OCI-LY7 (cell line): Measurements from ENCODE around the gene LRRC28. TPM values are rescaled to one million over a fixed set of nuclear protein-coding genes. Genes with fewer than 3 reads are reported as not detected.
"Not testable (repeated sequence)": the region's sequence is repeated elsewhere in the genome, so short reads cannot be mapped to it uniquely, and the experiment has no call there.

ENCODE experiments used
- BruUV-seq: library from RNA; stranded (reverse); fragments of 400-500 nt; replicated peaks from 2 replicates; lab custom pipeline; 2021; lab: Mats Ljungman, UMichigan
- CTCF ChIA-PET: fragments of 300-600 bp; sonication (Branson Sonifier 250); formaldehyde crosslinking; loops from one replicate; lab custom pipeline; 2022; ENCODE audit warnings: antibody characterized with exemption; ENCODE audit not compliant: unreplicated experiment; lab: Charles Lee
- POLR2A ChIA-PET: fragments of 300-600 bp; sonication (Branson Sonifier 250); formaldehyde crosslinking; loops from one replicate; lab custom pipeline; 2022; ENCODE audit warnings: antibody characterized with exemption; lab: Charles Lee
- DNase-seq: peaks from one replicate; pipeline ENCODE4 v3.0.0-alpha.2; 2015; ENCODE audit warnings: low spot score
- H2AFZ ChIP-seq: fragments of 200-600 bp; sonication (generic), shearing (Covaris generic); 2 replicates; pipeline ENCODE4 v1.6.1; 2014; ENCODE audit warnings: mild to moderate bottlenecking, antibody characterized with exemption, low read length, moderate library complexity
- H3K27ac ChIP-seq: fragments of 200-600 bp; sonication (generic); 2 replicates; pipeline ENCODE4 v1.5.1; 2014; ENCODE audit warnings: mixed run types, low read depth, mild to moderate bottlenecking, moderate library complexity, low read length, inconsistent platforms; ENCODE audit not compliant: poor library complexity, severe bottlenecking
- H3K36me3 ChIP-seq: fragments of 200-600 bp; sonication (generic); 2 replicates; pipeline ENCODE4 v1.6.1; 2014; ENCODE audit warnings: mild to moderate bottlenecking, antibody characterized with exemption, low read length, moderate library complexity, mixed read lengths; ENCODE audit not compliant: insufficient read depth
- H3K4me1 ChIP-seq: fragments of 200-600 bp; sonication (generic); 2 replicates; pipeline ENCODE4 v1.5.1; 2014; ENCODE audit warnings: mild to moderate bottlenecking, low read length; ENCODE audit not compliant: insufficient read depth, poor library complexity, severe bottlenecking
- H3K4me2 ChIP-seq: fragments of 200-600 bp; sonication (generic); 2 replicates; pipeline ENCODE4 v1.6.1; 2014; ENCODE audit warnings: mild to moderate bottlenecking, low read length
- H3K4me3 ChIP-seq: fragments of 200-600 bp; sonication (generic); 2 replicates; pipeline ENCODE4 v1.5.1; 2014; ENCODE audit warnings: mild to moderate bottlenecking, low read depth, low read length; ENCODE audit not compliant: poor library complexity, severe bottlenecking
- H3K79me2 ChIP-seq: fragments of 200-600 bp; sonication (generic); 2 replicates; pipeline ENCODE4 v1.6.1; 2016; ENCODE audit warnings: low read depth, mild to moderate bottlenecking, low read length, moderate library complexity, mixed read lengths; ENCODE audit not compliant: insufficient read depth
- H3K9me2 ChIP-seq: fragments of 200-600 bp; sonication (generic); 2 replicates; pipeline ENCODE4 v1.6.1; 2016; ENCODE audit warnings: mild to moderate bottlenecking, low read length, mixed read lengths; ENCODE audit not compliant: insufficient read depth
- H3K9me3 ChIP-seq: fragments of 200-600 bp; sonication (generic); 2 replicates; pipeline ENCODE4 v1.6.1; 2014; ENCODE audit warnings: mild to moderate bottlenecking, mixed run types, low read length, mixed read lengths
- H4K20me1 ChIP-seq: fragments of 200-600 bp; sonication (generic); 2 replicates; pipeline ENCODE4 v1.6.1; 2014; ENCODE audit warnings: mild to moderate bottlenecking, antibody characterized with exemption, low read length, moderate library complexity, mixed read lengths; ENCODE audit not compliant: insufficient read depth
- EZH2phosphoT487 ChIP-seq: fragments of 200-600 bp; sonication (generic); IDR thresholded peaks from 2 replicates; pipeline ENCODE4 v1.6.1; 2018; ENCODE audit warnings: low read depth, borderline replicate concordance, mild to moderate bottlenecking, mixed run types, antibody characterized with exemption, low read length, moderate library complexity, mixed read lengths
- intact Hi-C: fragments of 100-400 bp; cut with micrococcal nuclease; formaldehyde crosslinking; loops from one replicate; pipeline ENCODE4 v1.10.0; 2022; ENCODE audit not compliant: unreplicated experiment
- total RNA-seq, 2 experiments: library from RNA; depleted of rRNA in 1 of 2; stranded (reverse); fragments of >200 nt in 1 of 2; shearing (Covaris generic) in 1 of 2; gene quantifications; 2 replicates each; pipeline ENCODE4 v1.2.3, GENCODE V29; 2014 to 2022
- TF ChIP-seq, protein P1 (sequence below): fragments of 200-600 bp; sonication (generic); conservative IDR thresholded peaks from 2 replicates; pipeline ENCODE4 v1.5.1; 2014; ENCODE audit warnings: mild to moderate bottlenecking, antibody characterized with exemption, low read length, moderate library complexity, mixed read lengths

Gene LRRC28
- total RNA-seq, 2 experiments from 2014 or later = 25.7 to 30.2 TPM

DNA sequence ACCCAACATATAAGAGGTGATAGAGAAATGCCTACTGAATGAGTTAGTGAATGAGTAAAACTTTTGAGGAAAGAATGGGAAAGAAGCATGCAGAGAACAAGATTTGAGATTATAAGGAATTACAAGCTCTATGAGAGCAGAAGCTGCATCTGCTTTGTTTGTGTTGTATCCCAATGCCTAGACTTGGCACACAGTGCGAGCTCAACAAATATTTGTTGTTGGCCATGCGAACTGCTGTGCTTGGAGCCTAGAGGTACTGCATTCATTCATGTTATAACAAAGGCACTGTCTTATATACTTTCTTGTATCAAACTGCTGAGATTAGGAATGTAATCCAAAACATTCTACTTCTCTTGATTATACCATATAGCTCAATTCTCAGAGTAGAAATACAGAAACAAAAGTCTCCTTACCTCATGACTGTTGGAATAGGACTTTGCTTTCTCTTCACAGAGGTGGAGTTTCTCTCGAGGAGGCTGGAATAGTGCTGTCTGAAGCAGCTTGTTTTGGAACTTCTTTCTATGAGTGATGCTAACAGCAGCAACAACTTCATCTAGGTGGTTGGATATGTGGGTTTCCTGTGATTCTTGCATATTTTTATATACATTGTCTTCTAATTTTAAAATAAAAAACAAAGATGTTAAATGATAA is 23.0 kb upstream of the LRRC28 start:
- Histone ChIP-seq H3K4me1 (no peaks in the 10 kb centered on the region), H3K9me2 (no peaks in the 10 kb centered on the region), H3K36me3 (no peaks in the 10 kb centered on the region), H3K9me3 (no peaks in the 10 kb centered on the region), H4K20me1 (no peaks in the 10 kb centered on the region), H3K79me2 (no peaks in the 10 kb centered on the region), H3K4me3 (no peak overlapping the region), H3K27ac (no peak overlapping the region), H2AFZ (no peak overlapping the region), H3K4me2 (no peak overlapping the region)
- ChIA-PET POLR2A (no interaction called here), CTCF (no interaction called here)
- no TSS peak for BruUV-seq
- no peak for DNase-seq
- TF ChIP-seq, protein P1, sequence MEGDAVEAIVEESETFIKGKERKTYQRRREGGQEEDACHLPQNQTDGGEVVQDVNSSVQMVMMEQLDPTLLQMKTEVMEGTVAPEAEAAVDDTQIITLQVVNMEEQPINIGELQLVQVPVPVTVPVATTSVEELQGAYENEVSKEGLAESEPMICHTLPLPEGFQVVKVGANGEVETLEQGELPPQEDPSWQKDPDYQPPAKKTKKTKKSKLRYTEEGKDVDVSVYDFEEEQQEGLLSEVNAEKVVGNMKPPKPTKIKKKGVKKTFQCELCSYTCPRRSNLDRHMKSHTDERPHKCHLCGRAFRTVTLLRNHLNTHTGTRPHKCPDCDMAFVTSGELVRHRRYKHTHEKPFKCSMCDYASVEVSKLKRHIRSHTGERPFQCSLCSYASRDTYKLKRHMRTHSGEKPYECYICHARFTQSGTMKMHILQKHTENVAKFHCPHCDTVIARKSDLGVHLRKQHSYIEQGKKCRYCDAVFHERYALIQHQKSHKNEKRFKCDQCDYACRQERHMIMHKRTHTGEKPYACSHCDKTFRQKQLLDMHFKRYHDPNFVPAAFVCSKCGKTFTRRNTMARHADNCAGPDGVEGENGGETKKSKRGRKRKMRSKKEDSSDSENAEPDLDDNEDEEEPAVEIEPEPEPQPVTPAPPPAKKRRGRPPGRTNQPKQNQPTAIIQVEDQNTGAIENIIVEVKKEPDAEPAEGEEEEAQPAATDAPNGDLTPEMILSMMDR = no peak
- TF ChIP-seq EZH2phosphoT487 = no peak
- intact Hi-C loops = no loop called here

DNA sequence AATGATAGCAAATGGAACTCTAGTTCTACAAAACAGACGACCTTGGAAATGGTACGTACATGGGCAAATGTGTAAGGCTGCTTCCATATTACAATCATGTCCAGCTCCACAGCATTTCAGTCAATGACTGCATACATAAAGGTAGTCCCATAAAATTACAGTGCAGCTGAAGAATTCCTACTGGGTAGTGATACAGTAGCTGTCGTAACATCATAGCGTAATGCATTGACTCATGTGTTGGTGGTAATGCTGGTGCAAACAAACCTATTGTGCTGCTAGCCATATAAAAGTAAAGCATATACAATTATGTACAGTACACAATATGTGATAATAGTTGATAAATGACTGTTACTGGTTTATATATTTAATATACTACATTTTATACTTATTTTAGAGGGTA is 20.4 kb upstream of the LRRC28 start:
- H3K27ac ChIP-seq = no peak overlapping the region
- H4K20me1 ChIP-seq = no peaks in the 10 kb centered on the region
- H3K79me2 ChIP-seq = no peaks in the 10 kb centered on the region
- H3K4me2 ChIP-seq = no peak overlapping the region
- POLR2A ChIA-PET = no interaction called here
- intact Hi-C loops = loop anchor here (10.0 kb wide), 1 partner anchor 586 kb away; the partner anchor contains the start of gene IGF1R
- CTCF ChIA-PET = no interaction called here
- no peak for TF ChIP-seq EZH2phosphoT487
- TF ChIP-seq, protein P1 = no peak
- no peak overlapping the region for H3K4me3 ChIP-seq
- no TSS peak for BruUV-seq
- no peak for DNase-seq
- no peaks in the 10 kb centered on the region for H3K4me1 ChIP-seq
- no peaks in the 10 kb centered on the region for H3K9me2 ChIP-seq
- H3K36me3 ChIP-seq = no peaks in the 10 kb centered on the region
- no peaks in the 10 kb centered on the region for H3K9me3 ChIP-seq
- no peak overlapping the region for H2AFZ ChIP-seq

DNA sequence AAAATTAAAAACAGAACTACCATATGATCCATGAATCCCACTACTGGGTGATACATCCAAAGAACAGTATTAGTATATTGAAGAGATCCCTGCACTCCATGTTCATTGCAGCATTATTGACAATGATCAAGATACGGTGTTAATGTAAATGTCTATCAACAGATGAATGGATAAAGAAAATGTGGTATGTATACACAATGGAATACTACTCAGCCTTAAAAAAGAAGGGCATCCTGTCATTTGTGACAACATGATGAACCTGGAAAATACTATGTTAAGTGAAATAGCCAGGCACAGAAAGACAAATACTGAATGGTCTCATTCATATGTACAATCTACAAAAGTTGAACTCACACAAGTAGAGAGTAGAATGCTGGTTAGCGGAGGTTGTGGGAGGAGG is 18.5 kb upstream of the LRRC28 start:
- Histone ChIP-seq H3K9me3 (no peaks in the 10 kb centered on the region), H3K27ac (no peak overlapping the region), H3K4me1 (no peaks in the 10 kb centered on the region), H3K4me3 (no peak overlapping the region), H4K20me1 (no peaks in the 10 kb centered on the region), H3K9me2 (no peaks in the 10 kb centered on the region), H3K4me2 (no peak overlapping the region), H3K79me2 (no peaks in the 10 kb centered on the region), H3K36me3 (no peaks in the 10 kb centered on the region), H2AFZ (no peak overlapping the region)
- DNase-seq = no peak
- POLR2A ChIA-PET = interaction anchor here (1.1 kb wide), 1 partner anchor 51 kb away, joined by 3 read pairs; no protein-coding TSS in a partner anchor
- no TSS peak for BruUV-seq
- intact Hi-C loops = loop anchor here (10.0 kb wide), 1 partner anchor 588 kb away; the partner anchor contains the start of gene IGF1R
- TF ChIP-seq EZH2phosphoT487 = no peak
- TF ChIP-seq, protein P1 = no peak
- CTCF ChIA-PET = no interaction called here

DNA sequence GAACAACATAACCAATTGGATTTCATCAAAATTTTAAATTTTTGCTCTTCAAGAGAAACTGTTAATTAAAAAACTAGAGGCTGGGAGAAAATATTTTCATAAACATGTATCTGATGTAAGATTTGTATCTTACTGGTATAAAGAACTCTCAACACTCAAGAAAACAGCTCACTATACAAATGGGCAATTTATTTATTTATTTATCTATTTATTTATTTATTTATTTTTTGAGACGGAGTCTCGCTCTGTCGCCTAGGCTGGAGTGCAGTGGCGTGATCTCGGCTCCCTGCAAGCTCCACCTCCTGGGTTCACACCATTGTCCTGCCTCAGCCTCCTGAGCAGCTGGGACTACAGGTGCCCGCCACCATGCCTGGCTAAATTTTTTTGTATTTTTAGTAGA is 17.1 kb upstream of the LRRC28 start:
- BruUV-seq, H3K27ac ChIP-seq, H3K4me3 ChIP-seq, H2AFZ ChIP-seq, H3K9me2 ChIP-seq, H3K9me3 ChIP-seq, H3K4me1 ChIP-seq, H3K4me2 ChIP-seq, DNase-seq, CTCF ChIA-PET, H3K79me2 ChIP-seq, H4K20me1 ChIP-seq, H3K36me3 ChIP-seq: not testable (repeated sequence)
- POLR2A ChIA-PET = interaction anchor here (0.5 kb wide), 1 partner anchor 54 kb away, joined by 12 read pairs; no protein-coding TSS in a partner anchor
- intact Hi-C loops = loop anchor here (10.0 kb wide), 1 partner anchor 589 kb away; the partner anchor contains the start of gene IGF1R
